Stimulated activated CD8-positive, alpha-beta memory T cell treated with anti-CD3 and anti-CD28 coated beads, Interleukin-12 subunit alpha, Interleukin-12 subunit beta, amount 100 ng/mL, for 24 hours (primary cell): Measurements from ENCODE around the gene RNH1.

ENCODE experiments used
- DNase-seq: peaks from one replicate; pipeline ENCODE4 v3.0.0-alpha.2; 2020; ENCODE audit errors: extremely low read depth

The RNH1 gene

DNA sequence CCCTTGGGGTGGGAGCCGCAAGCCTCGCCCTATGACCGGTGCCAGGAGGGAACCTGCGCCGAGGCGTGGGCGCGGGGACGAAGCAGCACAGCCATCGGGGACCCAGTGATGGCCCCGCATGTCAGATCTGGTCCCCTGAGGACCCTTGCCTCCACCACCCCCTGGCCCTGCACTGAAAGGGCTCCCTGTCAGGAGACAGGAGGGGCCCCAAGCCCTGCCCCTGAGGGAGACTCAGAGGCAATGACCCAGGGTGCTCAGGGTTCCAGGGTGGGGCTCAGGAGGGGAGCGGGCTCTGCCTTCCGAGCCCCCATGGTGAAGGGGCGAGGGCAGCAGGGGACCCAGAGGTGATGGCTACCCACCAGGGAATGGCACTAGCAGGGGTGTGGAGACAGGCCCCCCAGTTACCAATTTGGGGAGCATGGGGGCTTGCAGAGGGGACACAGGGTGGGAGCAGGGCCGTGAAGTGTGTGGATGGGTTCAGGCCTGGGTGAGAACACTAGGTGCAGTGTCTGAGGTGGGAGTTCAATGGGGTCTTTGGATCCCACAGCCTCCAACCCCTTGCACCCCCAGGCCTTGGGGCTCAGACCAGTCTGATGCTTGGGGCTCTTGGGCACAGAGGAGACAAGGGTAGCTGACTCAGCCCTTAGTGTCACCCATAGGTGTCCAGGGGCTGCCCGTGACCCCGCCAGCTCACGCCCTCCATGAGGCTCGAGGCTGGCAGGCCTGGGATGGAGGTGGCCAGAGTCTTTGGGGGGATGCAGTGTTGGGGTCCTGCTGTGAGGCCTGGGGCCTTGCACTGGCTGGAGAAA is 30.8 kb upstream of the RNH1 start:
- no peak for DNase-seq

DNA sequence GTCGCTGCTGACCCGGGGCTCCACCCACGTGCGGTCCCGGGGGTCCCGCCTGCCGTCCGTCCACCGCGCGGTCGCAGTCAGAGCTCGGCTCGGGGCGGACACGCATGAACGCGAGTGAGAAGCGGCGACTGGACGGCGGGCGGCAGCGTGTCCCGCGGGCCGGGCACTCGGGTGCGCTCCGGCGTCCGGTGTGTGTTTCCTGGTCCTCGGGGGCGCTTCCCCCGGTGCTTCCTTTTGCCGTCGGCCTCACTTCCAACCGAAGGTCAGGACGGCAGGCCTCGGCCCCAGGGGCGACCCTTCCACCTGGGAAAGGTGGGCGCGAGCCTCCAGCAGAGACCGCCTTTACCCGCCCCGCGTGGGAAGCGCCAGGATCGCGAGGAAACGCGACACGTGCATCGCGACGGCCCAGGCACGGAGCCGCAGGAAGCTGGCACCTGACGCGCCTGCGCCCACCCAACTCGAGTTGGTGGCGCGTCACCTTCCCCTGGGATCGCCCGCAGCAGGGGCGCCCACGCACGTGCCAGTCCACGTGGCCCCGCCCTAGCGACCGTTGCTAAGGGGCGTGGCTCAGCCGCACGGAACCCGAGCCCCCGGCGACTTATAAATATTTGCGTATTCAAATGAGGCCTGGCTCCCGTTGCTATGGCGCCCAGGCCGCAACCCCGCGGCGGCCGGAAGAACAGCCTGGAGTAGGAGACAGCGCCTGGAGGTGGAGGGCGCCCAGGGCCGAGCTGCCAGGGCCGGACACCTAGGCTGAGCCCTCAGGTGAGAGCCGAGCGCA is 30.0 kb upstream of the RNH1 start, which contains the start of gene LRRC56:
TSS of gene LRRC56 (plus strand) at position 687 of the 781 bp plus-strand sequence. CDS start 3,158 bp downstream, outside the sequence.
- peak; percentile 82 for DNase-seq

DNA sequence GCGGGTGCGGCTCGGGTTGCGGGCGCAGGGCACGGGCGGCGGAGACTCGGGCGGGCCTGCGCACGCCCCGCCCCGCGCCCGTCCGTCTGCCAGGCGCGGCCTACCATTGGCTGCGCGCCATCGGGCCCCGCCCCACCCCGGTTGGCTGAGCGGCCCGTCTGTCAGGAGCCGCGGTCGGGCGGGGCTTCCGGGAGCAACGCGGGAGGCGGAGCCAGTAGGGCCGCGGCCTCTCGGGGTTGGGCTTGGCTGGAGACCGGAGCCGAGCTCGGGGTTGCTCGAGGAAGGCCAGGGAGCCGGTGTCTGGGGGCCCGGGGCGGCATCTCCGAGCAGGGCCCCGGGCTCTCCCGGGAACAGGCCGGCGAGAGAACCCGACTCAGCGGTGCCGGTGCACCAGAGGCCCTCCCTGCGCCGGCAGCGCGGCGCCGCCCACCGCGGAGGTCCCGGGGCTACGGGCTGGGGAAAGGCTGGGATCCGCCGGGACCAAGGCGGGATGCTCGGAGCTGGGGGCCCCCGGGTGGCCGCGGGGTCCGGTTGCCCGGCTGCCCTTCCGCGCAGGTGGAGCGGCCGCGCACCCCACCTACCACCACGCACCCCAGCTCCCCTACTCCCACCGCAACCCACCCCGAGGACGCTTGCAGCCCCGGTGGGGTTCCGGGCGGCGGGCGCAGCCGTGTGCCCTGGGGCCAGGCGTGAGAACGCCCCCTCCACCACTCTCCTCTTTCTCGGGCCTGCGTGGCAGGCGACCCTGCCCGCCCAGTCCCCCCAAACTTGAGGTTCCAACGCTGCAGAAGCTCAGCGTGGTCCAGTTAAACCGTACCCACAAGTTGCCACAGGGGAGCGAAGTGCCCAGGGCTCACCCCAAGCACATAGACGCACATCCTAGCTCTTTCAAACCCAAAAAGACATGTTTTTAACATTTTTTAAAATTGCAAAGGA is 28.7 kb upstream of the RNH1 start, which contains the start of gene HRAS:
TSS of gene HRAS (minus strand) at position 58 of the 936 bp plus-strand sequence.
- DNase-seq: peak; percentile 83

- no peak for DNase-seq
Measured at GRCh38 chr11:535210-535518, 28.1 kb upstream of the RNH1 start.

GRCh38 chr11:534396-535209 is 27.6 kb upstream of the RNH1 start:
- DNase-seq: no peak

- no peak for DNase-seq
Measured at GRCh38 chr11:533586-534395, 26.7 kb upstream of the RNH1 start.

DNA sequence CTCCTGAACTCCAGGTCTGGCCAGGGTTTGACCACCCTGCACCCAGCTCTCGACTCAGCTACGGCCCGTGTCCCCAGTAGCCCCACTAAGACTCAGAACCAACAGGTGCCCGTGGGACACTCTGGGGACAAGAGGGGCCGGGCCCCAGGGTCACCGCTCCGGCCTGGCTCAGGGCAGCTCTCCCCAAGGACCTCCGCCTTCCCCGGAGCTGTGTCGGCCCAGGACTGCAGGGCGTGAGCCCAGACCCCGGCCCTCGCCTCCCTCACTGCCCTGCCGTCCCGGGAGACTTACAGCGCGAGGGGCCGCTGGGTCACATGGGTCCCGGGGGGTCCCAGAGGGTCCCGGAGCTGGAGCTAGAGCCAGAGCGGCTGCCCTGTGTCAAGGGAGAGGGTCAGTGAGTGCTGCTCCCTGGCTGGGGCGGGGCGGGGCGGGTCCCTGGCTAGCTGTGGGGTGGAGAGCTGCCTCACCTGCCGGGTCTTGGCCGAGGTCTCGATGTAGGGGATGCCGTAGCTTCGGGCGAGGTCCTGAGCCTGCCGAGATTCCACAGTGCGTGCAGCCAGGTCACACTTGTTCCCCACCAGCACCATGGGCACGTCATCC is 26.0 kb upstream of the RNH1 start:
- no peak for DNase-seq

GRCh38 chr11:532527-532985 is 25.5 kb upstream of the RNH1 start:
- no peak for DNase-seq

DNA sequence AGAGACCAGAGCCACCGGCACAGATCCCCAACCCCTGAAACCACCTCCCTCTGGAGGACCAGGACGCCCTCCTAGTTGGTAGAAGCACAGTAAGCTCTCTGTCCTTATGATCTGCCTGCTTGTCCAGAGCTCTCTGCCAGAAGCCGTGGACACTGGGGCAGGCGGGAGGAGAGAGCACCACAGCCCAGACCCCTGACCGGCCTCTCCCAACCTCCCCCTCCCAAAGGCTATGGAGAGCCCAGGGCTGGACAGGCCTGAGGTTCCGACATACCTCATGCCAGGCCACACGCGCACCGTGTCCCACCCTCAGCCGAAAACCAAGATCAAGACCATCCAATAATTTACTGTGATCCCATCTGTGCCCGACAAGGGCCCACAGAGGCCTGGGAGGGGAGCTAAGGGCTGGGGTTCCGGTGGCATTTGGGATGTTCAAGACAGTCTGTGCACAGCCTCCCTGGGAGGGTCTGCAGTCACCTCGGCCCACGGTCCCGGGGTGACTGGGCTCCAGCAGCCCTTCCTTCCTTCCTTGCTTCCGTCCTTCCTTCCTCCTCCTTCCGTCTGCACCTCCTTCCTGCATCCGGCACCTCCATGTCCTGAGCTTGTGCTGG is 25.0 kb upstream of the RNH1 start:
- no peak for DNase-seq

DNA sequence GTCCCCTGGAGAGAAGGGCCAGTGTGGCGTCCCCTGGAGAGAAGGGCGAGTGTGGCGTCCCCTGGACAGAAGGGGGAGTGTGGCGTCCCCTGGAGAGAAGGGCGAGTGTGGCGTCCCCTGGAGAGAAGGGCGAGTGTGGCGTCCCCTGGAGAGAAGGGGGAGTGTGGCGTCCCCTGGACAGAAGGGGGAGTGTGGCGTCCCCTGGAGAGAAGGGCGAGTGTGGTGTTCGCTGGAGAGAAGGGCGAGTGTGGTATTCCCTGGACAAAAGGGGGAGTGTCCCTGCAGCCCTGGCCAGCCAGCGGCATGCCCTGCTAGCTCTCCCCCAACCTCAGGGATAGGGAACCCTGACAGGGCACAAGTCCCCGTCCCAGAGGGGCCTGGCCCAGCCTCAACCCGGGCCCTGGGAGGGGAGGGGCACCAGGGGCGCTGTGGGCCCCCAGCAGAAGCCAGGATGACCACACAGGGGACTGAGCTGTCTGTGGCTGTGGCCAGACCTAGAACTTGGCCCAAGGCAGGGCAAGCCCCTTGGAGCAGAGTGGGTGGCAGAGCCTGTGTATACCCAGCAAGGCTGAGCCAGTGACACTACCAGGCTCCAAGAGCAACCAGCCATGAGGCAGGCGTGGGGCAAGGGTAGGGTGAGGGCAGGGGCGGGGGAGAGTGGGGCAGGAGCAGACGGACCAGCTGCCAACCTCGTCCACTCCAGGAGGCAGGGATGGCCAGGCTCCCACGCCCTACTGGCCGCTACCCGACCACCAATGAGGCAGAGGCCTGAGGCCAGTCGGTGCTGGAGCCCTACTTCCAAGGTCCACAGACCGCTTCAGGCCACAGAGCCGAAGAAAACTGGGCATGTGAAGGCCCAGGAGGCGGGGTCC is 24.2 kb upstream of the RNH1 start:
- no peak for DNase-seq

GRCh38 chr11:529728-530411 is 22.8 kb upstream of the RNH1 start:
- no peak for DNase-seq

GRCh38 chr11:528815-529727 is 22.0 kb upstream of the RNH1 start:
- DNase-seq: no peak

- DNase-seq: no peak
Measured at GRCh38 chr11:528166-528814, 21.2 kb upstream of the RNH1 start.

DNA sequence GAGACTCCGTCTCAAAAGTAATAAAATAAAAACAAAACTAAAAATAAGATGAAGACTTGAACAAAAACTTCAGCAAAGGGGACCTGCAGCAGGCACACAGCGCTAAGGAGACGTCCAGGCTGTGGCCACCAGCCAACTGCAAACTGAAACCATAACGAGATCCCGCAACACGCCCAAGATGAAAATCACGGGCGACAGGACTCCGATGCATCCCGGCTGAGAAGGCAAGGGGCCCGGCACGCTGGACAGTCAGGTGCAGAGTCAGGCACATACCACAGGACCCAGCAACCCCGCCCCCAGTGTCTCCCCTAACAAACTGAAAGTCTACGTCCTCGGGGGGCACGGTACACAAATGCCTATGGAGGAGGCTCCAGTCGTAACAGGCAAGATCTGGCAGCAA is 19.1 kb upstream of the RNH1 start:
- no peak for DNase-seq

- DNase-seq: no peak
Measured at GRCh38 chr11:521177-521688, 14.2 kb upstream of the RNH1 start.
